Activated CD4-positive, alpha-beta T cell treated with anti-CD3 and anti-CD28 coated beads, Interleukin-2, amount 50 U/mL, for 48 hours (primary cell): ENCODE data around the gene UTP15.

Experiments used
- DNase-seq, 2 experiments: peaks; one replicate each; pipeline ENCODE4 v3.0.0-alpha.2; 2020

Gene UTP15

GRCh38 chr5:73565139-73565968 is at the start of gene UTP15, which contains the start of gene ANKRA2:
Gene UTP15 (plus strand): TSS chr5:73565743. CDS start chr5:73567345, 1,602 bp downstream.
Gene ANKRA2 (minus strand): TSS chr5:73565639. CDS start chr5:73562881, 2,758 bp downstream.
- peak; percentile 99 for DNase-seq

GRCh38 chr5:73519531-73520283 is 45.8 kb upstream of the UTP15 start:
- peak; percentile 54 to 73 for DNase-seq

- DNase-seq = no peak
Measured at GRCh38 chr5:73522989-73523388, 42.6 kb upstream of the UTP15 start.

- DNase-seq = no peak
Measured at GRCh38 chr5:73523861-73524260, 41.7 kb upstream of the UTP15 start.

GRCh38 chr5:73525606-73526203 is 39.8 kb upstream of the UTP15 start:
- no peak for DNase-seq

GRCh38 chr5:73528248-73528647 is 37.3 kb upstream of the UTP15 start:
- DNase-seq = no peak

- DNase-seq = no peak
Measured at GRCh38 chr5:73529081-73529480, 36.5 kb upstream of the UTP15 start.

- DNase-seq = no peak
Measured at GRCh38 chr5:73531356-73531755, 34.2 kb upstream of the UTP15 start.

GRCh38 chr5:73532195-73532594 is 33.3 kb upstream of the UTP15 start:
- DNase-seq = no peak

GRCh38 chr5:73534011-73534644 is 31.4 kb upstream of the UTP15 start:
- DNase-seq = no peak

- no peak for DNase-seq
Measured at GRCh38 chr5:73534971-73535370, 30.6 kb upstream of the UTP15 start.

GRCh38 chr5:73539730-73540129 is 25.8 kb upstream of the UTP15 start:
- DNase-seq = no peak

- no peak for DNase-seq
Measured at GRCh38 chr5:73540192-73540591, 25.4 kb upstream of the UTP15 start.

- DNase-seq = no peak
Measured at GRCh38 chr5:73542020-73542419, 23.5 kb upstream of the UTP15 start.

- no peak for DNase-seq
Measured at GRCh38 chr5:73544429-73545402, 20.8 kb upstream of the UTP15 start.

- DNase-seq = no peak
Measured at GRCh38 chr5:73545403-73545779, 20.2 kb upstream of the UTP15 start.

- DNase-seq = no peak
Measured at GRCh38 chr5:73550016-73550415, 15.5 kb upstream of the UTP15 start.

- no peak for DNase-seq
Measured at GRCh38 chr5:73552642-73553041, 12.9 kb upstream of the UTP15 start.

GRCh38 chr5:73558950-73559349 is 6.6 kb upstream of the UTP15 start:
- DNase-seq = no peak

GRCh38 chr5:73564018-73564417 is 1.5 kb upstream of the UTP15 start:
- DNase-seq = no peak

GRCh38 chr5:73564675-73565074 is 868 bp upstream of the UTP15 start:
- DNase-seq = peak; percentile 3 to 10
